ENCODE data around the gene ERFE.

DNA sequence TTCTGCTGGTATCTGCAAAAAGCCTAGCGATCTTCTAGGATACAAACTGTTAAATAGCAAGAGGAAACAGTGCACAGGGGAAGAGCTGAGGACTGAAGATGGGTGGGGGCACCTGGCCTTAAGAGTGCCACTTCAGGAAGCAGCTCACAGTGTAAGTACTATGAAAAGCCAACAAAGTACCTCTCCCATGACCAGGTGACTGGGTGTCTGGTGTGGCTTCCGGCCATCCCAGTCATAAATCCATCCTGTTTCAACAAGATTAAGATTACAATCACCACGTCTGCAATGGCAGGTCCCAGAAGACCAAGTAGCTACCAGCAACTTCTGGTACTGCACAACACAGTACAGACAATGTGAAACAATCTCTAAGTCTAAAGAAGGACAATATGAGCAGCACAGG lies 15.9 kb downstream of the ERFE start:
- TF ChIP-seq RAD21 (IDR thresholded peaks at IDR 0.05; ENCODE audit: low read depth) = no peak
- no peak for TF ChIP-seq EP300 (IDR thresholded peaks at IDR 0.05; ENCODE audit: borderline replicate concordance)
- TF ChIP-seq TAF1 (IDR thresholded peaks at IDR 0.05; ENCODE audit: low read depth) = no peak
- no peak for TF ChIP-seq TEAD4 (IDR thresholded peaks at IDR 0.05)
- no peak for TF ChIP-seq FOXM1 (IDR thresholded peaks at IDR 0.05; ENCODE audit: borderline replicate concordance, low read depth)
- no peak for TF ChIP-seq CEBPB (IDR thresholded peaks at IDR 0.05)
- no peak for TF ChIP-seq NFIC (IDR thresholded peaks at IDR 0.05)
- no peak for TF ChIP-seq EGR1 (IDR thresholded peaks at IDR 0.05)
- no peak for TF ChIP-seq TCF12 (IDR thresholded peaks at IDR 0.05; ENCODE audit: low read depth)
- no peak for TF ChIP-seq MAX (IDR thresholded peaks at IDR 0.05)
- TF ChIP-seq, protein P1, sequence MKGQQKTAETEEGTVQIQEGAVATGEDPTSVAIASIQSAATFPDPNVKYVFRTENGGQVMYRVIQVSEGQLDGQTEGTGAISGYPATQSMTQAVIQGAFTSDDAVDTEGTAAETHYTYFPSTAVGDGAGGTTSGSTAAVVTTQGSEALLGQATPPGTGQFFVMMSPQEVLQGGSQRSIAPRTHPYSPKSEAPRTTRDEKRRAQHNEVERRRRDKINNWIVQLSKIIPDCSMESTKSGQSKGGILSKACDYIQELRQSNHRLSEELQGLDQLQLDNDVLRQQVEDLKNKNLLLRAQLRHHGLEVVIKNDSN (IDR thresholded peaks at IDR 0.05) = no peak
